ENCODE data around the gene DCDC2C. TPM values are rescaled to one million over a fixed set of nuclear protein-coding genes. Genes with fewer than 3 reads are reported as not detected.

DCDC2C gene
- polyA plus RNA-seq, 1 of the 3 experiments (the other 2 are of a cell fraction), result not detected

- CTCF ChIA-PET, result interaction anchor here (1.1 to 3.4 kb wide), 3 partner anchors 16 to 64 kb away, joined by 4 to 20 read pairs (median 5); no protein-coding TSS in a partner anchor
- no peaks in the 10 kb centered on the region for H3F3A ChIP-seq (replicated peaks; ENCODE audit: insufficient read depth)
- no peak for DNase-seq
Observed at GRCh38 chr2:3762771-3763447, 59.5 kb downstream of the DCDC2C start.

DNA sequence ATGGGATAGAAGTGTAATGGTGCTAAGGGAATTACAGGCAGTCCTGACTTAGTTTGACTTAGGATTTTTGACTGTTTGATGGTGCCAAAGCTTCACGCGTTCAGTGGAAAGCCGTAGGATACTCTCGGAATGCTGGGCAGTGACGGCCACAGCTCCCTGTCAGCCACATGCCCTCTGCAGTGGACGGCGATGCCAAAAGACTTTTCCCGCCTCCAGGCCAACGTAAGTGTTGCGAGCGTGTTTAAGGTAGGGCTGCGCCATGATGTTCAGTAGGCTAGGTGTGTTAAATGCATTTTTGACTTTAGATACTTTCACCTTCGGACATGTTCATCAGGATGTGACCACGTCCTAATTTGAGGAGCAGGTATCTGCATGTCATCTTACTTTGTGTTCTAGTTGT, 63.4 kb downstream of the DCDC2C start:
- H4K20me1 ChIP-seq (ENCODE audit: insufficient read depth), result no peaks in the 10 kb centered on the region
- POLR2A ChIA-PET, result no interaction called here
- H3K9ac ChIP-seq, result no peak overlapping the region
- no peaks in the 10 kb centered on the region for H3K36me3 ChIP-seq (replicated peaks in 1 of 2; ENCODE audit: control insufficient read depth in 1 of 2, insufficient read depth in 2 of 2, low read length in 1 of 2)
- H3K27me3 ChIP-seq (ENCODE audit: insufficient read depth), result no peaks in the 10 kb centered on the region
- H3K27ac ChIP-seq (ENCODE audit: low read depth in 2 of 2, low read length in 1 of 2), result no peak overlapping the region
- H3F3A ChIP-seq (replicated peaks; ENCODE audit: insufficient read depth), result no peaks in the 10 kb centered on the region
- CTCF ChIA-PET, result interaction anchor here (0.6 to 5.7 kb wide), 2 partner anchors 13 to 1549 kb away, joined by 3 to 51 read pairs; no protein-coding TSS in a partner anchor
- H3K79me2 ChIP-seq (ENCODE audit: insufficient read depth), result no peaks in the 10 kb centered on the region
- no peaks in the 10 kb centered on the region for H3K9me2 ChIP-seq
- H3K4me2 ChIP-seq, result no peak overlapping the region
- no peak overlapping the region for H3K4me3 ChIP-seq (ENCODE audit: low read depth in 2 of 2, low read length in 1 of 2)
- H2AFZ ChIP-seq (ENCODE audit: low read depth), result no peak overlapping the region
- no peaks in the 10 kb centered on the region for H3K4me1 ChIP-seq (ENCODE audit: control insufficient read depth in 1 of 2, insufficient read depth in 2 of 2, low read depth in 1 of 2, low read length in 1 of 2)
- no peaks in the 10 kb centered on the region for H3K9me3 ChIP-seq
- no peak for DNase-seq
- WGBS (ENCODE audit: low lambda C conversion rate), result 52% methylated on average over 14 of the region's 14 CpGs
- TF ChIP-seq, protein P1, sequence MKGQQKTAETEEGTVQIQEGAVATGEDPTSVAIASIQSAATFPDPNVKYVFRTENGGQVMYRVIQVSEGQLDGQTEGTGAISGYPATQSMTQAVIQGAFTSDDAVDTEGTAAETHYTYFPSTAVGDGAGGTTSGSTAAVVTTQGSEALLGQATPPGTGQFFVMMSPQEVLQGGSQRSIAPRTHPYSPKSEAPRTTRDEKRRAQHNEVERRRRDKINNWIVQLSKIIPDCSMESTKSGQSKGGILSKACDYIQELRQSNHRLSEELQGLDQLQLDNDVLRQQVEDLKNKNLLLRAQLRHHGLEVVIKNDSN (IDR thresholded peaks at IDR 0.05; ENCODE audit: borderline replicate concordance, low read depth), result no peak
- TF ChIP-seq RFX5 (IDR thresholded peaks at IDR 0.05; ENCODE audit: low read length) (no peak), NRF1 (IDR thresholded peaks at IDR 0.05; ENCODE audit: low read depth, low read length) (no peak), NFIC (IDR thresholded peaks at IDR 0.05; ENCODE audit: borderline replicate concordance) (no peak), JUND (IDR thresholded peaks at IDR 0.05) (no peak)
- TF ChIP-seq, protein P2, sequence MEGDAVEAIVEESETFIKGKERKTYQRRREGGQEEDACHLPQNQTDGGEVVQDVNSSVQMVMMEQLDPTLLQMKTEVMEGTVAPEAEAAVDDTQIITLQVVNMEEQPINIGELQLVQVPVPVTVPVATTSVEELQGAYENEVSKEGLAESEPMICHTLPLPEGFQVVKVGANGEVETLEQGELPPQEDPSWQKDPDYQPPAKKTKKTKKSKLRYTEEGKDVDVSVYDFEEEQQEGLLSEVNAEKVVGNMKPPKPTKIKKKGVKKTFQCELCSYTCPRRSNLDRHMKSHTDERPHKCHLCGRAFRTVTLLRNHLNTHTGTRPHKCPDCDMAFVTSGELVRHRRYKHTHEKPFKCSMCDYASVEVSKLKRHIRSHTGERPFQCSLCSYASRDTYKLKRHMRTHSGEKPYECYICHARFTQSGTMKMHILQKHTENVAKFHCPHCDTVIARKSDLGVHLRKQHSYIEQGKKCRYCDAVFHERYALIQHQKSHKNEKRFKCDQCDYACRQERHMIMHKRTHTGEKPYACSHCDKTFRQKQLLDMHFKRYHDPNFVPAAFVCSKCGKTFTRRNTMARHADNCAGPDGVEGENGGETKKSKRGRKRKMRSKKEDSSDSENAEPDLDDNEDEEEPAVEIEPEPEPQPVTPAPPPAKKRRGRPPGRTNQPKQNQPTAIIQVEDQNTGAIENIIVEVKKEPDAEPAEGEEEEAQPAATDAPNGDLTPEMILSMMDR (IDR thresholded peaks at IDR 0.05), result no peak
- TF ChIP-seq, protein P3, sequence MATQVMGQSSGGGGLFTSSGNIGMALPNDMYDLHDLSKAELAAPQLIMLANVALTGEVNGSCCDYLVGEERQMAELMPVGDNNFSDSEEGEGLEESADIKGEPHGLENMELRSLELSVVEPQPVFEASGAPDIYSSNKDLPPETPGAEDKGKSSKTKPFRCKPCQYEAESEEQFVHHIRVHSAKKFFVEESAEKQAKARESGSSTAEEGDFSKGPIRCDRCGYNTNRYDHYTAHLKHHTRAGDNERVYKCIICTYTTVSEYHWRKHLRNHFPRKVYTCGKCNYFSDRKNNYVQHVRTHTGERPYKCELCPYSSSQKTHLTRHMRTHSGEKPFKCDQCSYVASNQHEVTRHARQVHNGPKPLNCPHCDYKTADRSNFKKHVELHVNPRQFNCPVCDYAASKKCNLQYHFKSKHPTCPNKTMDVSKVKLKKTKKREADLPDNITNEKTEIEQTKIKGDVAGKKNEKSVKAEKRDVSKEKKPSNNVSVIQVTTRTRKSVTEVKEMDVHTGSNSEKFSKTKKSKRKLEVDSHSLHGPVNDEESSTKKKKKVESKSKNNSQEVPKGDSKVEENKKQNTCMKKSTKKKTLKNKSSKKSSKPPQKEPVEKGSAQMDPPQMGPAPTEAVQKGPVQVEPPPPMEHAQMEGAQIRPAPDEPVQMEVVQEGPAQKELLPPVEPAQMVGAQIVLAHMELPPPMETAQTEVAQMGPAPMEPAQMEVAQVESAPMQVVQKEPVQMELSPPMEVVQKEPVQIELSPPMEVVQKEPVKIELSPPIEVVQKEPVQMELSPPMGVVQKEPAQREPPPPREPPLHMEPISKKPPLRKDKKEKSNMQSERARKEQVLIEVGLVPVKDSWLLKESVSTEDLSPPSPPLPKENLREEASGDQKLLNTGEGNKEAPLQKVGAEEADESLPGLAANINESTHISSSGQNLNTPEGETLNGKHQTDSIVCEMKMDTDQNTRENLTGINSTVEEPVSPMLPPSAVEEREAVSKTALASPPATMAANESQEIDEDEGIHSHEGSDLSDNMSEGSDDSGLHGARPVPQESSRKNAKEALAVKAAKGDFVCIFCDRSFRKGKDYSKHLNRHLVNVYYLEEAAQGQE (IDR thresholded peaks at IDR 0.05; ENCODE audit: low read depth, low read length), result no peak

More at GRCh38 chr2:3762771-3763447, 59.5 kb downstream of the DCDC2C start:
- Histone ChIP-seq H3K79me2 (ENCODE audit: insufficient read depth) (no peaks in the 10 kb centered on the region), H3K9ac (no peak overlapping the region), H3K4me3 (ENCODE audit: low read depth in 2 of 2, low read length in 1 of 2) (no peak overlapping the region), H3K27me3 (ENCODE audit: insufficient read depth) (no peaks in the 10 kb centered on the region), H3K36me3 (replicated peaks in 1 of 2; ENCODE audit: control insufficient read depth in 1 of 2, insufficient read depth in 2 of 2, low read length in 1 of 2) (no peaks in the 10 kb centered on the region), H2AFZ (ENCODE audit: low read depth) (no peak overlapping the region), H3K4me2 (no peak overlapping the region), H4K20me1 (ENCODE audit: insufficient read depth) (no peaks in the 10 kb centered on the region), H3K9me2 (no peaks in the 10 kb centered on the region), H3K9me3 (no peaks in the 10 kb centered on the region), H3K4me1 (ENCODE audit: control insufficient read depth in 1 of 2, insufficient read depth in 2 of 2, low read depth in 1 of 2, low read length in 1 of 2) (no peaks in the 10 kb centered on the region), H3K27ac (ENCODE audit: low read depth in 2 of 2, low read length in 1 of 2) (no peak overlapping the region)
- 46% methylated on average over 13 of the region's 14 CpGs for WGBS (ENCODE audit: low lambda C conversion rate)
- TF ChIP-seq EZH2phosphoT487 (IDR thresholded peaks at IDR 0.05; ENCODE audit: borderline replicate concordance, low read depth), result no peak
- no peak for TF ChIP-seq GABPA (IDR thresholded peaks at IDR 0.05; ENCODE audit: low read depth)
- TF ChIP-seq JUND (IDR thresholded peaks at IDR 0.05), result no peak
- TF ChIP-seq TAF1 (IDR thresholded peaks at IDR 0.05; ENCODE audit: borderline replicate concordance, low read depth, low read length), result no peak
- no peak for TF ChIP-seq TCF12 (IDR thresholded peaks at IDR 0.05)
- no peak for TF ChIP-seq YY1 (IDR thresholded peaks at IDR 0.05; ENCODE audit: low read depth)
- TF ChIP-seq USF2 (IDR thresholded peaks at IDR 0.05; ENCODE audit: borderline replicate concordance, low read depth, low read length), result no peak
- no peak for TF ChIP-seq FOXJ3 (CRISPR knock-in tag; IDR thresholded peaks at IDR 0.05)
- TF ChIP-seq, protein P2 (IDR thresholded peaks at IDR 0.05), result no peak
- no peak for TF ChIP-seq FOSL2 (IDR thresholded peaks at IDR 0.05; ENCODE audit: borderline replicate concordance, low read depth)
- no peak for TF ChIP-seq GATA2 (CRISPR knock-in tag; IDR thresholded peaks at IDR 0.05)
- no peak for TF ChIP-seq SMC3 (IDR thresholded peaks at IDR 0.05; ENCODE audit: low read depth, low read length)
- TF ChIP-seq ELF1 (IDR thresholded peaks at IDR 0.05), result no peak
- TF ChIP-seq MEF2A (IDR thresholded peaks at IDR 0.05; ENCODE audit: borderline replicate concordance, low read depth), result no peak
- no peak for TF ChIP-seq RCOR1 (IDR thresholded peaks at IDR 0.05; ENCODE audit: low read length)
- no peak for TF ChIP-seq RXRA (IDR thresholded peaks at IDR 0.05; ENCODE audit: borderline replicate concordance, low read depth)
- no peak for TF ChIP-seq TEAD4 (IDR thresholded peaks at IDR 0.05; ENCODE audit: borderline replicate concordance, insufficient read depth)
- TF ChIP-seq SIN3A (IDR thresholded peaks at IDR 0.05; ENCODE audit: borderline replicate concordance, low read depth, low read length), result no peak
- POLR2A ChIA-PET, result no interaction called here
